ENCODE data around the gene SYT6. TPM values are rescaled to one million over a fixed set of nuclear protein-coding genes. Genes with fewer than 3 reads are reported as not detected.
A peak's percentile ranks its signal among the peaks of the same experiment; 100 is the strongest.

SYT6 gene
- total RNA-seq, 1 donor from 2014 or later = 0.08 TPM

GRCh38 chr1:114122941-114123618 lies 30.6 kb downstream of the SYT6 start:
- DNase-seq (ENCODE audit: low spot score) (no peak), ATAC-seq (no peak)

- DNase-seq (ENCODE audit: low spot score) = no peak
- no peak for ATAC-seq
These were observed 35.2 kb downstream of the SYT6 start for GRCh38 chr1:114118351-114118990.

DNA sequence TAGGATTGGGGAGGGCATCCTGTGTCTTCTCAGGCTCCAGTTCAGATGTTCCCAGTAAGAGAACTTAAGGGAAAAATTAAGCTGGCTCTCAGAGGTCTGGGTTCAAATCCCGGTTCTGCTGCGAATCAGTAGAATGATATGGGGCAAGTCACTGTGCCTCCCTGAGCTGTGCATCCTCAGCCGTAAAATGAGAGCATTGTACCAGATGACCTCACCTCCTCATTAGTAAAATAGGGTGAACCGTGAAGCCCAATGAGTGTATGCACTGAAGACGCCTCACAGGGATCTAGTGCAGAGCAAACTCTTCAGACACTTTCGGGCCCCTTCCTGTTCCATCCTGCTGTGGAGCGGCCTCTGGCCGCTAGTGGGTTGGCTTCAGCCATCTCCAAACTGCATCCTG lies 36.0 kb downstream of the SYT6 start:
- DNase-seq (ENCODE audit: low spot score) = no peak
- no peak for ATAC-seq

DNA sequence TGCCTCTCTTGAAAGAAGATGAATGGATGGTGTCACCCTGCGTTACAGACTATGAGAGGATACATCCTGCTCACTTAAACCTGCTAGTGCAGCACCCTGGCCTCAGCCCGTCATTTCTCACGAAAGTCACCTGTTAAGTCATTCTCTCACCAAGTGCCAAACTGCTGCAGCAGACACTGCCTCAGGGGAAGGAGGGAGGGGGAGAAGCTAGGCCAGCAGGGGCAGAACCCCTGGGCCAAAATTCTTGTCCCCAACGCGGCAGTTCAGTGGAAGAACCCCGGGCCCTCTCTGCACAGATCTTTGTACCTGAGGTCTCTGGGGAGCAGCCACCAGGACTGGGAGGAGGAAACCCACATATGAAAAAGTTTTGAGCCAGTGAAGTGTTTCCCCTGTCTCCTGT lies 37.6 kb downstream of the SYT6 start:
- no peak for DNase-seq (ENCODE audit: low spot score)
- ATAC-seq = no peak

DNA sequence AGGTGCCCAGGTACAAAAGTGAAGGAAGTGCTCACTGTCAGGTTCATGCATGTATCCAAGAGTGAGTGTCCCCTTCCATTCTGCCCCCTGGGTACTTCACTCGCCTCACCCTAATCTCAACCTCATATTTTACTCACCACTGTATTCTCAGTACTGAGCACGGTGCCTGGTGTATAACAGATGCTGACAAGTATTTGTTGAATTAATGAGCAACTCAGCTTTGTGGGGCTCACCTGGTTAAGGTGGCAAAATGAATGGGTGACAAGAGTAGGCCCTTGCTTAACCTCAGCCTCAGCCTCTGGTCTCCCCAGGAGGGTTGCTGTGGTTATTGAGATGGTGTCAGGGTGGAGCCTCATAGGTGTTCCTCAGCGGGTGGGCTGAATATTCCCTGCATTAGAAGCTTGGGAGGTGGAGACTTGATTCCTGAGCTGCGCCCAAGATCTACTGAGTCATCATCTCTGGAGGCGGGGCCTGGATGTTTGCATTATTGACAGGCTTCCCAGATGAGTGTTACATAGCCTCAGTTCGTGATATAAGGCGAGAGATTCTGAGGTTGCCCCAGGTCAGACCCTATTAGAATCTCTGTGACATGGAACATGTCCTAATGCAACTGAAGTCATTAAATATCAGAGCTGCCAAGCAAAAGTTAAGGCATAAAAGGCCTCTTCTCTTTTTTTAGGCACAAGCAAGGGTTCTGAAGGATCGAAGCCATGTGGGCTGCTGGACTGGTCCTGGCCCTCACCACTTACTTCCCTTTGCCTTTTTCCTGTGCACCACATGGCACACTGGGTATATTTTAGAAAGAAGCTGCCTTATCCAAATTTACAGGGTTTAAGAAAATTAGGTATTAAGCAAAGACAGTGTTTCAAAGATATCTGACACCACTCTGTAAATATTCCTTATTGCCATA lies 39.2 kb downstream of the SYT6 start:
- no peak for DNase-seq (ENCODE audit: low spot score)
- ATAC-seq = no peak

- peak; percentile 48 for ATAC-seq
- no peak for DNase-seq (ENCODE audit: low spot score)
These were observed 40.1 kb downstream of the SYT6 start for GRCh38 chr1:114113411-114114184.

DNA sequence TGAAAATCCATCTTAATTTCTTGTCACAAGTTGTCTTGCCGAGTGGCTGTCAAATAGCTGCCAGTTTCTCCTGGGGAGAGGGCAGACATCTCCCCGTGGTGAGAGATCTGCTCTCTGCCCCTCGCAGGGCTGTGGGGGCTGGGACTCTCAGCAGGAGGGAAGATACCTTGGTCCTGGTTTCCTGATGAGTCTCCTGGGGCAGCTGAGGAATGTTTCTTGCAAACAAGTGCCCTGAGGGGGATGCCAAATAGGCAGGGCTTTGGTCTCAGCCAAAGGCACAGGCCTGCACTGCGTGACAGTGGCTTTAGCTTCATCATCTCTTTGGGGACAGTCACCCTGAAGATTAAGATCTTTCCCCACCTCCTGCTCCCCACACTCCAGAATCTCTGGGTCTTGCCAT lies 40.9 kb downstream of the SYT6 start:
- DNase-seq (ENCODE audit: low spot score) (no peak), ATAC-seq (no peak)

DNA sequence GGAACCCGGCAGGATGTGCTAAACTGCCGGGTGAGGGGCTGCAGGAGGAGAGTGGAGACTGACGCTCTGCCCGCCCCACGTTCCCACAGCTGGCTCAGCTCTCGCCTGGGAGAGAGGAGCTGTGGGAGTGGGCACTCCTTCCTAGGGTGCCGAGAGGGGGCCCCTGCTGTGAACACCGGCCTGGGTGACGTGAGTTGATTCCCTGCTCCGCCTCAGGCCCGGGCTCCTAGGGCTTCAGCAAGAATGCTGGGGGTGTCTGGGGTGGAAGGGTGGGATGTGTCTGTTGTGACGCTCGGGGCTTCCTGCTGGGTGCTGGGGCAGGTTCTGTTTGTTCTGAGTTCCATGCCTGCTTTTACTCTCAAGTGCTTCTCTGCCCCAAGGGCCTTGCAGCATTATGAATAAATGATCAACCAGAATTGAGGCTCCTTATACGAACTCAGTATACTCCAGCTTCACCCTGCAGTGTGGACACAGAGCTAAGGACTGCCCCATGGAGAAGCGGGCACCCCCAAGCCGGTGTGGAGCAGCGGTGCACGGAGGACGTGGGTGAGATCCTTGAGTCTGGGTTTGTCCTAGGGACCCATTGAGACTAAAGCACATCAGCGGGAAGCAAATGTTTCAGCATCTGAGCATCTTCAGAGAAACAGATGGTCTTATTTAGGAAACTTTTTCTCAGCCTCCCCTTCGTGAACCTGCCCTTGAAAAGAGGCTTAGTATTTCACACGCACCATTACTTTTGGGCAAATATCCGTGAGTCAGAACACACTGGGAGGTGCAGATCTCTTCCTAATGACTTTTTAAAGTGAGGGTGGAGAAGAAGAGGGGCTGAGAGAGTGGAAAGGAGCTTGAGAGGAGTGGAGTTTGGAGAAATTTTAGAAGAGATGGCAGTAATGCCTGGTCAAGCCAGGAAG lies 41.7 kb downstream of the SYT6 start:
- ATAC-seq = no peak
- no peak for DNase-seq (ENCODE audit: low spot score)

- ATAC-seq (no peak), DNase-seq (ENCODE audit: low spot score) (no peak)
These were observed 43.7 kb downstream of the SYT6 start for GRCh38 chr1:114109981-114110380.

DNA sequence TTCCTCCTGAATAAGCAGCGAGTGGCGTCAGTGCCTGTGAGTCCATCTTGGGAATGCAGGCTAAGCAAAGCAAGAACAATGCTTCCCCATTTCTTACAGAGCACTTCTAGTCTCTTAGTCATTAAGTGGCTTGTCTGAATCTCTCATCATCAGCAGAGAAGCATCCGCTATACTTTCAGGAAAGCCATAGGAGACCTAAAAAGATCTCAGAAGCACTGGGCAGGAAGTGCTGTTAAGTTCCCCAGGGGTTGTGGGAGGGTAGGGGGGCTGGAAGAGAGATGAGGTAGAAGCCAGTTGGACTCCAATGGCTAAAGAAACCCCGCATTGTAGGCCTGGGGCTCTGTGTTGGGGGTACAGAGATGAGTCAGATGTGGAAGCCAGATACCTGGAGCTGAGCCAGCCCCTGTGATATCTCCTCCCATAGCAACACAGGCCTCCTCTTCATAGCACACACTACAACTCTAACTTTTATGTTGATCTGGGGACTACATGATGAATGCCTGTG lies 44.9 kb downstream of the SYT6 start:
- ATAC-seq = peak; percentile 29
- no peak for DNase-seq (ENCODE audit: low spot score)

- no peak for ATAC-seq
- no peak for DNase-seq (ENCODE audit: low spot score)
These were observed 45.9 kb downstream of the SYT6 start for GRCh38 chr1:114107474-114108435.

DNA sequence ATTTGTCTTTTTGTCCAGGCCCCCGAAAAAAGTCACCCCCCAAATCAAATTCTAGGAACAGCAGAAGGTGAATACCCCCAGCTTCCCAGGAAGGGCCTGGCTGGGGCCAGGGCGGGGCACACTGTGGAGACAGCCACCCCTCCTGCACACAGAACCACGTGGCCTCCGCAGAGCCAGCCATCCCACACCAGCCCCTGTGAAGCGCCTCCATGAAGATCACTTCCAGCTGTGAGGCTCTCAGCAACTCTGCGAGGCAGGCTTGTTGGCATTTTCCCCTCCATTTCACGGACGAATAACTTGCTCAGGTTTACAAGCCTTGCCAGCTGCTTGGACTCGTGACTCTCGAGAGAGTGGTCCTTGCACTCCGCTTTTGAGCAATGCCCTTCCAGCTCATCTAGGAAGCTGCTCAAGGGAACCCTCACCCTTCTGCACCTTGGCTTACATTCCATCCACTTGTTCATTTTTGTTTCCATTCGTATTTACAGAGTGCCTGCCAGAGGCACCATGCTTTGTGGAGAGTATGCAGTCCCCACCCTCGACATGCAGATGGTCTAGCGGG lies 48.2 kb downstream of the SYT6 start:
- ATAC-seq = no peak
- DNase-seq (ENCODE audit: low spot score) = no peak

DNA sequence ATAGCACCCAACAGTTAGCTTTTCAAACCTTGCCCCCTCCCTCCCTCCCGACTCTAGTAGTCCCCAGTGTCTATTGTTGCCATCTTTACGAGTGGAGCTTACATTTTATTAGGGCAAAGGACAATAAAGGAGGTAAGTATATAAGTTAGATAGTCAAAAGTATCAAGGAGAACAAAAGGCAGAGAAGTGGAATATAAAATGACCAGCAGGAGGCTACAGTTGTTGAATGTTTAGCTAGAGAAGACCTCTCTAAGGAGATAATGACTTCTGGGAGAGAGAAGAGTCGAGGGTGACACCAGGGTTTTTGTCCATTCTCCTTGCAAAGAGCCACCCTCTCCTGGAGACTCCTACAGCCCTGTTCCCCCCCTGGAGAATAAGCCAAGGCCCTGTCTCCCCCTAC lies 48.7 kb downstream of the SYT6 start:
- DNase-seq (ENCODE audit: low spot score) = no peak
- no peak for ATAC-seq

GRCh38 chr1:114103992-114104391 lies 49.7 kb downstream of the SYT6 start:
- no peak for ATAC-seq
- no peak for DNase-seq (ENCODE audit: low spot score)

GRCh38 chr1:114102136-114102535 lies 51.5 kb downstream of the SYT6 start:
- ATAC-seq (no peak), DNase-seq (ENCODE audit: low spot score) (no peak)

DNA sequence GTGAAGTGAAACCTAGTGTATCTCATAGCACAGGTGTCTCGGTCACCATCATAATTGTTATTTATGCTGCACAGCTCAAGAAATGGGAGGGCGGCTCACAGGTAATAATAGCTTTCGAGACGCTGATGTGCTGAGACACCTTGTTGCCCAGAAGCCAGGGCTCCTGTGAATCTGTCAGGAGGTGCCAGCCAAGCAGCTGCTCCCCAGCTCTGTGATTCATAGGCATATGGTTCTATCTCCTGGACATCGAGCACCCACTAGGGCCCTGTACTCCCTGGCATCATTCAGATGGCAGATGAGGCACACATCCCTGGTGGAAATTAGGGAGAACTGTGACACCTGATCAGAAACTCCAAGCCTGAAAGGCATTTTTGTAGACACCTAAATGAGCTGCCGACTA lies 53.5 kb downstream of the SYT6 start:
- DNase-seq (ENCODE audit: low spot score) (no peak), ATAC-seq (no peak)

GRCh38 chr1:114099268-114099667 lies 54.4 kb downstream of the SYT6 start:
- no peak for ATAC-seq
- DNase-seq (ENCODE audit: low spot score) = no peak

DNA sequence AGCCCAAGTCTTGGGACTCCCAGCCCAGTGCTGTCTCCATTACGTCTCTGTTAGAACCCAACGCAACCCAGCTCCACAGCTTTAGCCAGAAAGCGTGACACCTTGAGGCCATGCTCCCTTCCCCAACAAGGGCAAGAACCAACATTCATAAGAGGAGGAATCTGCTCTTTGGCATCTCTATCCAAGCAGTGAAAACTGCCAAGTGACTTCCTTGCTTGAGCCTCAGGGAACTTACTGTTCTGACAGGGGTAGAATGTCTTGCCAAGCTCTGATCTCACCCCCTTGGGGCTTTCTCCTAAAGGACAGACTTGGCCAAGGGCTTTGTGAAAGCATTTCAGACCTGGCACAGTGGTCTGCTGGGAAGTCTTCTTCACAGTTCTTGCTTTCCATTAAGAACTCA lies 56.6 kb downstream of the SYT6 start:
- ATAC-seq = no peak
- no peak for DNase-seq (ENCODE audit: low spot score)
